GM12875 (cell line): ENCODE data around the gene FBXO36.

ENCODE experiments used
- H3K4me3 ChIP-seq: one replicate; pipeline ENCODE4 v1.5.1; 2011; ENCODE audit warnings: low read depth, low read length, control low read depth
- TF ChIP-seq, protein P1 (sequence below): IDR thresholded peaks from 2 replicates; pipeline ENCODE4 v1.5.1; 2011; ENCODE audit warnings: low read depth, mild to moderate bottlenecking, control low read depth, inconsistent platforms, low read length, moderate library complexity, borderline replicate concordance; ENCODE audit not compliant: insufficient read depth

FBXO36 gene

DNA sequence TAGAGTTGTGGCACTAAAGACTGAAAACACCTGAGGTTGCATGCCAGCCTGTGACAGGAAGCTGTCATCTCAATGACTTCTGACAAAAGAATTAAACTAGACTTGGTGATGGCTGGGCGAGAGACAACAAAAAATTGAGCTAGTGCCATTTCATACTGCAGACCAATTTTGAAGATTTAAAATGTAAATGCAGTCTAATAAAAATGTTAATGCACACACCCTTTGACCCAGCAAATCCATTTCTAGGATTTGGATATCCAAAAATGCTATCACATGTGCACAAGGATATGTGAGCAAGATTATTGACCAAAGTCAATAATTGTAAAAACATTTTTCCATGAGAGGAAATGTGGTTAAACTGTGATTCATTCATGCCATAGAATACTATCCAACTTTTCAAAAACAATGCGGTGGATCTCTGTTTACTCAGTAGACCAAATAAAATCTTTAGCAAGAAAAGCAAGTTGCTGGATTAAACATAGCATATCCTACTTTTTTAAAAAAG lies 5.6 kb downstream of the FBXO36 start:
- H3K4me3 ChIP-seq = no peak overlapping the region
- TF ChIP-seq, protein P1, sequence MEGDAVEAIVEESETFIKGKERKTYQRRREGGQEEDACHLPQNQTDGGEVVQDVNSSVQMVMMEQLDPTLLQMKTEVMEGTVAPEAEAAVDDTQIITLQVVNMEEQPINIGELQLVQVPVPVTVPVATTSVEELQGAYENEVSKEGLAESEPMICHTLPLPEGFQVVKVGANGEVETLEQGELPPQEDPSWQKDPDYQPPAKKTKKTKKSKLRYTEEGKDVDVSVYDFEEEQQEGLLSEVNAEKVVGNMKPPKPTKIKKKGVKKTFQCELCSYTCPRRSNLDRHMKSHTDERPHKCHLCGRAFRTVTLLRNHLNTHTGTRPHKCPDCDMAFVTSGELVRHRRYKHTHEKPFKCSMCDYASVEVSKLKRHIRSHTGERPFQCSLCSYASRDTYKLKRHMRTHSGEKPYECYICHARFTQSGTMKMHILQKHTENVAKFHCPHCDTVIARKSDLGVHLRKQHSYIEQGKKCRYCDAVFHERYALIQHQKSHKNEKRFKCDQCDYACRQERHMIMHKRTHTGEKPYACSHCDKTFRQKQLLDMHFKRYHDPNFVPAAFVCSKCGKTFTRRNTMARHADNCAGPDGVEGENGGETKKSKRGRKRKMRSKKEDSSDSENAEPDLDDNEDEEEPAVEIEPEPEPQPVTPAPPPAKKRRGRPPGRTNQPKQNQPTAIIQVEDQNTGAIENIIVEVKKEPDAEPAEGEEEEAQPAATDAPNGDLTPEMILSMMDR = no peak

DNA sequence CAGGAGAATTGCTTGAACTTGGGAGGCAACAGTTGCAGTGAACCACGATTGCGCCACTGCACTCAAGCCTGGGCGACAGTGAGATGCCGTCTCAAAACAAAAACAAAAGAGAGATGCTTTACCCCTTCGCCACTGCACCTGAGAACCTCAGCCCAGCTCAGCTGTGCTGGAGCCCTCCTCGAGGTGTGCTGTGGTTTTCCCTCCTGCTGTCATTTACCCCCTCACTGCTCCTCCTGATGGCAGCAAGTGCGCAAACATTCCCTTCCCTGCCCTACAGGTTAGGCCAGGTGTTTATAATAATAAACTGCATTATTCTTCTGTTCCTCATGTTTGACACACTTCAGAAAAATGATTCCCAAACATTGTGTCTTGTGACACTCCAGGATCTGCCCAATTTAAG lies 8.4 kb downstream of the FBXO36 start:
- TF ChIP-seq, protein P1 = no peak

DNA sequence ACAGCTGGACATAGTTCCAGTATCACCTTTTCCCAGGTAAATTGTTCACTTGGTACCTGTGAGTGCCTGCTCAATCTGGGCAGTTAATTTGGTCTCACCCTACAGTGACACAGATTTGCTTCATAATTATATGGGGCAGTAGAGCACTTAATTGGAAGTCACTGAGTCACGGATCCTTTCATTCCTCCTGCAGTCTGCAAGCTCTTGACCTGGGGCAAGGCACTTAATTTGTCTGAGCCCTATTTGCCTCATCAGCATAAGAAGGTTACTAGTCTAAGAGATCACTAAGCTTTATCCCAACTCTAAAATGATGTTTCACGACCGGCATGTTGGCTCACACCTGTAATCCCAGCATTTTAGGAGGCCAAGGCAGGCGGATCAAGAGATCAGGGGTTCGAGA lies 8.9 kb downstream of the FBXO36 start:
- TF ChIP-seq, protein P1 = no peak
- H3K4me3 ChIP-seq = no peak overlapping the region

More for the DNA sequence above, 8.4 kb downstream of the FBXO36 start:
- H3K4me3 ChIP-seq = no peak overlapping the region

DNA sequence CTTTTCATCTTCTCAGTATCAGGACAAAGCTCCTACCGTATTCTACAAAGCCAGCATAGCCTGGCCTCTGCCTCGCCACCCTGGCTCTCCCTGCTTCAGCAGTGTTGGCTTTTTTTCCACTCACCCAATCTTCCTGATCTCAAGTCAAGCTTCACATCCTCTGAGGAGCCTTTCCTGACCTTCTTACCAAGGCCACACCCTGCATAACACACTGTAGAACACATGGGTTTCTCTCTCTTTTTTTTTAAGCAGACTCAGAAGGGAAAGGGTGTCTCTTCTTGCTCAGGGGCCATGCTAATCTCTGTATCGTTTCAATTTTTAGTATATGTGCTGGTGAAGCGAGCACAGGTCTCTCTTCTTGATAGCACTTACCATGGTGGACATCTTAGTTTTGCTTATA lies 15.2 kb downstream of the FBXO36 start:
- TF ChIP-seq, protein P1 = no peak
- no peak overlapping the region for H3K4me3 ChIP-seq

DNA sequence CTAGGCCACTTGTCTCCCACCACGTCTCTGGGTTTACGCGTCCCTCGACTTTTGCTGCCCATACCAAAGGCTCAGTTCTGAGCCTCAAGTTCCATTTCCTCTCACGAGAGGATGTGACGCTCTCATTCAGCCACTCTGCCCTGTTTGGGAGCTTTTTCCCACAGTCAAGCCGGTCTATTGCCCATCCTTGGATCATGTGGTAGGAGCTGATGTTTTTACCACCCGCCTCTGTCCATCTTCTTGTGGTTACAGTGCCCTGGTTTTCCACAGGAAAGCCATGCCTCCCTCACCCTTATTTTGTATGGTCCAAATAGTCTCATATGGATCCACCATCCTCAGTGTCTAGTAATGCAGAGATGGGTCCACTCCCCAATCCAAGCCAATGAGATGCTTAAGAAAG lies 20.4 kb downstream of the FBXO36 start:
- H3K4me3 ChIP-seq = no peak overlapping the region
- TF ChIP-seq, protein P1 = no peak

DNA sequence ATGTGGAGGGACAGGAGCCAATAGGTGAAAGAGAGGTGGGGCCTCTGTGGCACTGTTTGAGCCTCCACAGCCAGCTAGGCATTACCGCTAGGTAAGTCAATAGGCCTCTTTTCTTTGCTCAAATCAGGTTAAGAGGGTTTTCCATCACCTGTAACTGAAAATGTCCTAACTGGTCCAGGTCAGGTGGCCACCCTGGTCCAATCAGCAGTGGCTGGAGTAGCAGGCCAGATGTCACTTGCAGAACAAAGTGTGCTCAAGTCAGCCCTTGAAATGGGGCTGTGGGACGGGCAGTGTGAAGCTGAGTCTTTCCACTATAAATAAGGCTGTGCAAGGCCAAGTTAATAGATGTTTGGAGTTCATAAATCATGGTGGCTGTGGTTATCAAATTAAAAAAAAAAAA lies 20.9 kb downstream of the FBXO36 start:
- no peak overlapping the region for H3K4me3 ChIP-seq
- TF ChIP-seq, protein P1 = no peak

DNA sequence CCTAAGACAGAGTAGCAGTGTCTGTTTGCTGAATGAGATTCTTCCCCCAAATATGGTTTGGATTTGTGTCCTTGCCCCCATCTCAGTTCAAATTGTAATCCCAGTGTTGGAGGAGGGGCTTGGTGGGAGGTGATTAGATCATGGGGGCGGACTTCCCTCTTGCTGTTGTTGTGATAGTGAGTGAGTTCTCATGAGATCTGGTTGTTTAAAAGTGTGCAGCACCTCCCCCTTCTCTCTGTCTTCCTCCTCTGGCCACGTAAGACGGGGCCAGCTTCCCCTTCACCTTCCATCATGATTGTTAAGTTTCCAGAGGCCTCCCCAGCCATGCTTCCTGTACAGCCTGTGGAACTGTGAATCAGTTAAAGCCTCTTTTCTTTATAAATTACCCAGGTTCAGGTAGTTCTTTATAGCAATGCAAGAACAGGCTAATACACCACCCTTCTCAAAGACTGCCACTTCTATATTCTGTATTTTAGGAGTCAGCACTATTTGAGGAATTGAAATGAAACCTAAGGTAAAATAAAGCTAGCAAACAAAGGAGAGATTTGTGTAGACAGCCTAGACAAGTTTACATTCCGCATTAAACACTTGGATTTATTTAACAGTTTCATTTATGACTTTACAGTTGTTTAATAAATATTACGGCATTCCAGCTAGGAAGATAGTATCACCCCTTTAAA lies 21.6 kb downstream of the FBXO36 start:
- TF ChIP-seq, protein P1 = no peak
- H3K4me3 ChIP-seq = no peak overlapping the region
